GM12878 (cell line): ENCODE data around the gene FAM229B. TPM values are rescaled to one million over a fixed set of nuclear protein-coding genes. Genes with fewer than 3 reads are reported as not detected.

Experiments used
- ATAC-seq: fragments of 200-7000 bp; cut with Tn5 transposase; 3 replicates; pipeline ENCODE4 v1.9.1; 2020; ENCODE audit warnings: mild to moderate bottlenecking, moderate library complexity
- BruUV-seq: library from RNA; stranded (reverse); fragments of 400-500 nt; replicated peaks from 2 replicates; lab custom pipeline; 2021; lab: Mats Ljungman, UMichigan
- CTCF ChIA-PET: fragments of 300-600 bp; sonication (Branson Sonifier 250); formaldehyde crosslinking; extraction: SDS; loops from one replicate; lab custom pipeline; 2021; ENCODE audit warnings: inconsistent platforms; lab: Yijun Ruan, JAX
- POLR2A ChIA-PET: fragments of 350-600 bp; formaldehyde crosslinking; extraction: SDS; loops from one replicate; lab custom pipeline; 2021; ENCODE audit warnings: inconsistent platforms; lab: Charles Lee
- RAD21 ChIA-PET: fragments of 300-600 bp; sonication (Branson Sonifier 250); formaldehyde crosslinking; loops from one replicate; lab custom pipeline; 2023; ENCODE audit warnings: antibody characterized with exemption; ENCODE audit not compliant: unreplicated experiment; lab: Charles Lee
- SMC1A ChIA-PET: fragments of 300-600 bp; sonication (Branson Sonifier 250); formaldehyde crosslinking; loops from one replicate; lab custom pipeline; 2023; ENCODE audit not compliant: unreplicated experiment, uncharacterized antibody; lab: Charles Lee
- DNase-seq: peaks from one replicate; pipeline ENCODE4 v3.0.0-alpha.2; 2011; ENCODE audit warnings: low read depth, low spot score
- FAIRE-seq: peaks from 3 replicates; lab custom pipeline; 2011; peaks lifted over from hg19 to GRCh38; lab: Jason Lieb, UNC
- H2AFZ ChIP-seq: 2 replicates; pipeline ENCODE4 v1.6.0; 2011; ENCODE audit warnings: low read depth, low read length, control low read depth; ENCODE audit not compliant: control insufficient read depth
- H3K27ac ChIP-seq: 2 replicates; pipeline ENCODE4 v1.5.1; 2011; ENCODE audit warnings: control low read depth; ENCODE audit not compliant: control insufficient read depth, insufficient read depth
- H3K27me3 ChIP-seq, 2 experiments: replicated peaks in 1 of 2; 2 replicates each; pipeline versions ENCODE4 v1.6.0 to v1.6.1; 2011; ENCODE audit warnings: low read length in 1 of 2; ENCODE audit not compliant: control insufficient read depth in 2 of 2, insufficient read depth in 2 of 2
- H3K36me3 ChIP-seq, 2 experiments: 2 replicates each; pipeline ENCODE4 v1.5.1; 2011; ENCODE audit warnings: low read length in 1 of 2; ENCODE audit not compliant: control insufficient read depth in 2 of 2, insufficient read depth in 2 of 2
- H3K4me1 ChIP-seq: 2 replicates; pipeline ENCODE4 v1.6.1; 2011; ENCODE audit warnings: mild to moderate bottlenecking, low read length, moderate library complexity, mixed read lengths; ENCODE audit not compliant: control insufficient read depth, insufficient read depth
- H3K4me2 ChIP-seq: 2 replicates; pipeline ENCODE4 v1.6.0; 2011; ENCODE audit warnings: control low read depth; ENCODE audit not compliant: control insufficient read depth, insufficient read depth
- H3K4me3 ChIP-seq: fragments of 200-600 bp; sonication (generic); 2 replicates; pipeline ENCODE4 v1.5.1; 2016
- H3K79me2 ChIP-seq: 2 replicates; pipeline ENCODE4 v1.6.0; 2011; ENCODE audit warnings: low read length; ENCODE audit not compliant: control insufficient read depth, insufficient read depth
- H3K9ac ChIP-seq: 2 replicates; pipeline ENCODE4 v1.8.0; 2011; ENCODE audit warnings: low read length, control low read depth, mixed read lengths; ENCODE audit not compliant: control insufficient read depth, insufficient read depth
- H3K9me3 ChIP-seq: replicated peaks from 3 replicates; pipeline ENCODE4 v1.5.1; 2011; ENCODE audit warnings: mild to moderate bottlenecking, low read length; ENCODE audit not compliant: control insufficient read depth, insufficient read depth
- H4K20me1 ChIP-seq: 2 replicates; pipeline ENCODE4 v1.6.0; 2011; ENCODE audit not compliant: control insufficient read depth, insufficient read depth
- CBX3 ChIP-seq: fragments of 200-600 bp; sonication (generic); IDR thresholded peaks from 2 replicates; pipeline ENCODE4 v1.6.1; 2016; ENCODE audit warnings: low read depth, borderline replicate concordance
- ESRRA ChIP-seq: IDR thresholded peaks from 2 replicates; pipeline ENCODE4 v1.6.1; 2012; ENCODE audit warnings: mild to moderate bottlenecking, low read length, improper control_type of control experiment
- FOXK2 ChIP-seq: fragments of 450-650 bp; IDR thresholded peaks from 2 replicates; pipeline ENCODE4 v1.6.1; 2017; ENCODE audit warnings: mild to moderate bottlenecking, moderate library complexity
- GATAD2B ChIP-seq: fragments of 450-650 bp; conservative IDR thresholded peaks from 2 replicates; pipeline ENCODE4 v1.6.1; 2017; ENCODE audit warnings: low read depth, mild to moderate bottlenecking, moderate library complexity
- IKZF1 ChIP-seq: fragments of 450-650 bp; conservative IDR thresholded peaks from 2 replicates; pipeline ENCODE4 v1.6.1; 2017; ENCODE audit warnings: antibody characterized with exemption, mild to moderate bottlenecking
- NFYB ChIP-seq: IDR thresholded peaks from 2 replicates; pipeline ENCODE4 v1.6.1; 2011; ENCODE audit warnings: low read depth, mild to moderate bottlenecking, low read length, improper control_type of control experiment, moderate library complexity; ENCODE audit not compliant: insufficient read depth
- PAX5 ChIP-seq: IDR thresholded peaks from 2 replicates; pipeline ENCODE4 v1.6.1; 2011; ENCODE audit warnings: low read depth, low read length, borderline replicate concordance
- RBBP5 ChIP-seq: fragments of 200-600 bp; sonication (generic); conservative IDR thresholded peaks from 2 replicates; pipeline ENCODE4 v1.6.1; 2016
- SP1 ChIP-seq: IDR thresholded peaks from one replicate; pipeline ENCODE4 v1.6.1; 2011; ENCODE audit warnings: low read depth, low read length
- TARDBP ChIP-seq: IDR thresholded peaks from 2 replicates; pipeline ENCODE4 v1.6.1; 2016; ENCODE audit warnings: borderline replicate concordance
- WRNIP1 ChIP-seq: IDR thresholded peaks from 2 replicates; pipeline ENCODE4 v1.6.1; 2011; ENCODE audit warnings: low read depth, low read length, improper control_type of control experiment, borderline replicate concordance
- ZBED1 ChIP-seq: IDR thresholded peaks from 2 replicates; pipeline ENCODE4 v1.6.1; 2016; ENCODE audit warnings: borderline replicate concordance
- ZNF384 ChIP-seq: IDR thresholded peaks from 2 replicates; pipeline ENCODE4 v1.6.1; 2012; ENCODE audit warnings: low read depth, mild to moderate bottlenecking, low read length, improper control_type of control experiment, borderline replicate concordance
- ZZZ3 ChIP-seq: IDR thresholded peaks from 2 replicates; pipeline ENCODE4 v1.6.1; 2011; ENCODE audit warnings: low read depth; ENCODE audit not compliant: control insufficient read depth, insufficient read length
- WGBS: methylation state at CpG from one replicate; pipeline ENCODE4 v1.1.6; 2016; ENCODE audit warnings: low lambda C conversion rate; ENCODE audit not compliant: insufficient replicate concordance, insufficient coverage; ENCODE audit errors: missing lambda C conversion rate; 5-methylcytosine and 5-hydroxymethylcytosine counted together
- in situ Hi-C: fragments of 300-500 bp; cut with MboI; formaldehyde crosslinking; loops from 9 replicates; pipeline ENCODE4 v1.14.3; 2018; ENCODE audit warnings: mixed read lengths
- intact Hi-C: fragments of 100-400 bp; cut with micrococcal nuclease; formaldehyde crosslinking; loops from one replicate; pipeline ENCODE4 v1.14.2; 2022; ENCODE audit not compliant: unreplicated experiment
- polyA plus RNA-seq, 11 experiments: library from polyadenylated mRNA; depleted of rRNA in 4 of 11; unstranded in 6 of 11; stranded (reverse) in 5 of 11; fragments of >200 nt; fragmentation: Nextera tagmentation in 4 of 11; fragmentation: Illumina TruSeq in 1 of 11; extraction: Ambion mirVana in 4 of 11; extraction: Trizol in 1 of 11; gene quantifications; 1 replicate in 1 of 11; 2 replicates in 10 of 11; pipeline versions ENCODE4 v1.2.1 to v1.2.3, GENCODE V29; 2011 to 2016; ENCODE audit warnings: inconsistent platforms in 2 of 11, missing spikeins in 2 of 11, low read depth in 1 of 11
- total RNA-seq, 4 experiments: library from RNA; depleted of rRNA in 3 of 4; stranded (reverse); fragments of >200 nt in 3 of 4; fragmentation: Illumina TruSeq in 1 of 4; extraction: Trizol in 1 of 4; gene quantifications; 2 replicates each; pipeline versions ENCODE4 v1.2.1 to v1.2.3, GENCODE V29; 2013 to 2021
- TF ChIP-seq, protein P1 (sequence below): IDR thresholded peaks from 2 replicates; pipeline ENCODE4 v1.6.1; 2012; ENCODE audit warnings: low read length, inconsistent platforms
- TF ChIP-seq, protein P2 (sequence below): fragments of 450-650 bp; formaldehyde crosslinking; IDR thresholded peaks from 2 replicates; pipeline ENCODE4 v1.4.0; 2020; ENCODE audit warnings: mild to moderate bottlenecking, moderate library complexity

FAM229B gene
- total and polyA plus RNA-seq, 10 of the 15 experiments (the other 5 are each of a cell fraction or from before 2014, with no cell fraction given) = 0.82 to 5.7 (median 3.1) TPM

DNA sequence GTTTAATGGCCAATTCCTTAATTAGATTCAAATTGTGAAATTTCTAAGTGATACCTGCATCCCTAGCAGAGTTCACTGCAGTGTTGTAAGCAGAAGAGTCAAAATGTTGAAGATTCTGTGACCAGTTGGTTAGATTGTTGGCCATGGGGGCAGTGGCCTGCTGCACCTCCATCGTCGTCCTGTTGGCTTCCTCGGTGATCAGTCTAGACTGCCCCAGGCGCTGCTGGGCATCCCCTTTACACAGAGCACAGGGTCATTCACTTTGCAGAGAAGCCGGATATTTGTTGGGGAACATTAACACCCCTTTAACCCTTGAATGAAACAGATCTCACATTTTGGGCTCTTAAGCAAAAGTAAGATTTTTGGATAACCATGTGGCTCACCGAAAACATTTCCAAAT is 60.7 kb downstream of the FAM229B start:
- H3K27me3 ChIP-seq = peaks cover 0 to 3% of the 10 kb centered on the region in 2 experiments; a peak in 1 of 4 replicates
- DNase-seq = no peak
- in situ Hi-C loops = no loop called here
- FAIRE-seq = no peak
- RAD21 ChIA-PET = no interaction called here
- no peaks in the 10 kb centered on the region for H4K20me1 ChIP-seq
- no peaks in the 10 kb centered on the region for H3K4me1 ChIP-seq
- TF ChIP-seq SP1 (no peak), RBBP5 (no peak), NFYB (no peak), ZNF384 (no peak), GATAD2B (no peak), WRNIP1 (no peak), TARDBP (no peak)
- H3K9me3 ChIP-seq = no peaks in the 10 kb centered on the region
- H3K4me2 ChIP-seq = no peak overlapping the region
- no TSS peak for BruUV-seq
- H3K36me3 ChIP-seq = no peaks in the 10 kb centered on the region
- WGBS = 46% methylated on average over 6 of the region's 6 CpGs
- H3K27ac ChIP-seq = no peak overlapping the region
- CTCF ChIA-PET = no interaction called here
- intact Hi-C loops = no loop called here
- POLR2A ChIA-PET = no interaction called here
- no peak for ATAC-seq
- no peak overlapping the region for H3K9ac ChIP-seq
- H3K79me2 ChIP-seq = no peaks in the 10 kb centered on the region
- no peak overlapping the region for H3K4me3 ChIP-seq
- no peak overlapping the region for H2AFZ ChIP-seq
- SMC1A ChIA-PET = no interaction called here

- ATAC-seq = no peak
- 0% methylated on average over 1 of the region's 1 CpG for WGBS
- in situ Hi-C loops (no loop called here), intact Hi-C loops (no loop called here)
- no TSS peak for BruUV-seq
- Histone ChIP-seq H3K4me1 (no peaks in the 10 kb centered on the region), H3K36me3 (no peaks in the 10 kb centered on the region), H3K4me3 (no peak overlapping the region), H3K27ac (no peak overlapping the region), H3K9me3 (no peaks in the 10 kb centered on the region), H3K4me2 (no peak overlapping the region), H2AFZ (no peak overlapping the region), H3K27me3 (peaks cover 0 to 3% of the 10 kb centered on the region in 2 experiments; a peak in 1 of 4 replicates), H3K9ac (no peak overlapping the region), H4K20me1 (no peaks in the 10 kb centered on the region), H3K79me2 (no peaks in the 10 kb centered on the region)
- FAIRE-seq = no peak
- CTCF ChIA-PET = interaction anchor here (1.0 kb wide), 1 partner anchor 14 kb away, joined by 3 read pairs; no protein-coding TSS in a partner anchor
- POLR2A ChIA-PET = no interaction called here
- no peak for DNase-seq
- RAD21 ChIA-PET = no interaction called here
- SMC1A ChIA-PET = no interaction called here
- TF ChIP-seq ZZZ3 = no peak
- TF ChIP-seq, protein P1, sequence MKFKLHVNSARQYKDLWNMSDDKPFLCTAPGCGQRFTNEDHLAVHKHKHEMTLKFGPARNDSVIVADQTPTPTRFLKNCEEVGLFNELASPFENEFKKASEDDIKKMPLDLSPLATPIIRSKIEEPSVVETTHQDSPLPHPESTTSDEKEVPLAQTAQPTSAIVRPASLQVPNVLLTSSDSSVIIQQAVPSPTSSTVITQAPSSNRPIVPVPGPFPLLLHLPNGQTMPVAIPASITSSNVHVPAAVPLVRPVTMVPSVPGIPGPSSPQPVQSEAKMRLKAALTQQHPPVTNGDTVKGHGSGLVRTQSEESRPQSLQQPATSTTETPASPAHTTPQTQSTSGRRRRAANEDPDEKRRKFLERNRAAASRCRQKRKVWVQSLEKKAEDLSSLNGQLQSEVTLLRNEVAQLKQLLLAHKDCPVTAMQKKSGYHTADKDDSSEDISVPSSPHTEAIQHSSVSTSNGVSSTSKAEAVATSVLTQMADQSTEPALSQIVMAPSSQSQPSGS = no peak
- TF ChIP-seq ESRRA = no peak
- TF ChIP-seq IKZF1 = no peak
- TF ChIP-seq CBX3 = no peak
- TF ChIP-seq PAX5 = no peak
- no peak for TF ChIP-seq FOXK2
- TF ChIP-seq ZBED1 = no peak
- TF ChIP-seq, protein P2, sequence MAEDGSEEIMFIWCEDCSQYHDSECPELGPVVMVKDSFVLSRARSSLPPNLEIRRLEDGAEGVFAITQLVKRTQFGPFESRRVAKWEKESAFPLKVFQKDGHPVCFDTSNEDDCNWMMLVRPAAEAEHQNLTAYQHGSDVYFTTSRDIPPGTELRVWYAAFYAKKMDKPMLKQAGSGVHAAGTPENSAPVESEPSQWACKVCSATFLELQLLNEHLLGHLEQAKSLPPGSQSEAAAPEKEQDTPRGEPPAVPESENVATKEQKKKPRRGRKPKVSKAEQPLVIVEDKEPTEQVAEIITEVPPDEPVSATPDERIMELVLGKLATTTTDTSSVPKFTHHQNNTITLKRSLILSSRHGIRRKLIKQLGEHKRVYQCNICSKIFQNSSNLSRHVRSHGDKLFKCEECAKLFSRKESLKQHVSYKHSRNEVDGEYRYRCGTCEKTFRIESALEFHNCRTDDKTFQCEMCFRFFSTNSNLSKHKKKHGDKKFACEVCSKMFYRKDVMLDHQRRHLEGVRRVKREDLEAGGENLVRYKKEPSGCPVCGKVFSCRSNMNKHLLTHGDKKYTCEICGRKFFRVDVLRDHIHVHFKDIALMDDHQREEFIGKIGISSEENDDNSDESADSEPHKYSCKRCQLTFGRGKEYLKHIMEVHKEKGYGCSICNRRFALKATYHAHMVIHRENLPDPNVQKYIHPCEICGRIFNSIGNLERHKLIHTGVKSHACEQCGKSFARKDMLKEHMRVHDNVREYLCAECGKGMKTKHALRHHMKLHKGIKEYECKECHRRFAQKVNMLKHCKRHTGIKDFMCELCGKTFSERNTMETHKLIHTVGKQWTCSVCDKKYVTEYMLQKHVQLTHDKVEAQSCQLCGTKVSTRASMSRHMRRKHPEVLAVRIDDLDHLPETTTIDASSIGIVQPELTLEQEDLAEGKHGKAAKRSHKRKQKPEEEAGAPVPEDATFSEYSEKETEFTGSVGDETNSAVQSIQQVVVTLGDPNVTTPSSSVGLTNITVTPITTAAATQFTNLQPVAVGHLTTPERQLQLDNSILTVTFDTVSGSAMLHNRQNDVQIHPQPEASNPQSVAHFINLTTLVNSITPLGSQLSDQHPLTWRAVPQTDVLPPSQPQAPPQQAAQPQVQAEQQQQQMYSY (CRISPR knock-in tag) = no peak
These were observed 61.8 kb downstream of the FAM229B start for GRCh38 chr6:112149236-112149635.
